ENCODE measurements around the gene ZNF442. TPM values are rescaled to one million over a fixed set of nuclear protein-coding genes. Genes with fewer than 3 reads are reported as not detected.
"Not testable (repeated sequence)": the region's sequence is repeated elsewhere in the genome, so short reads cannot be mapped to it uniquely, and the experiment has no call there.

The ZNF442 gene
- total RNA-seq, 1 donor from 2014 or later, result 4.3 TPM

- Mint-ChIP-seq H3K4me1 (no peaks in the 10 kb centered on the region), H3K4me3 (no peak overlapping the region), H3K9me3 (peaks cover 53% of the 10 kb centered on the region), H3K27me3 (ENCODE audit: low read depth) (no peaks in the 10 kb centered on the region), H3K27ac (no peak overlapping the region), H3K36me3 (peaks cover 41% of the 10 kb centered on the region)
- DNase-seq (ENCODE audit: low spot score in 2 of 2, unreplicated experiment in 2 of 2), result no peak
- TF ChIP-seq, protein P1, sequence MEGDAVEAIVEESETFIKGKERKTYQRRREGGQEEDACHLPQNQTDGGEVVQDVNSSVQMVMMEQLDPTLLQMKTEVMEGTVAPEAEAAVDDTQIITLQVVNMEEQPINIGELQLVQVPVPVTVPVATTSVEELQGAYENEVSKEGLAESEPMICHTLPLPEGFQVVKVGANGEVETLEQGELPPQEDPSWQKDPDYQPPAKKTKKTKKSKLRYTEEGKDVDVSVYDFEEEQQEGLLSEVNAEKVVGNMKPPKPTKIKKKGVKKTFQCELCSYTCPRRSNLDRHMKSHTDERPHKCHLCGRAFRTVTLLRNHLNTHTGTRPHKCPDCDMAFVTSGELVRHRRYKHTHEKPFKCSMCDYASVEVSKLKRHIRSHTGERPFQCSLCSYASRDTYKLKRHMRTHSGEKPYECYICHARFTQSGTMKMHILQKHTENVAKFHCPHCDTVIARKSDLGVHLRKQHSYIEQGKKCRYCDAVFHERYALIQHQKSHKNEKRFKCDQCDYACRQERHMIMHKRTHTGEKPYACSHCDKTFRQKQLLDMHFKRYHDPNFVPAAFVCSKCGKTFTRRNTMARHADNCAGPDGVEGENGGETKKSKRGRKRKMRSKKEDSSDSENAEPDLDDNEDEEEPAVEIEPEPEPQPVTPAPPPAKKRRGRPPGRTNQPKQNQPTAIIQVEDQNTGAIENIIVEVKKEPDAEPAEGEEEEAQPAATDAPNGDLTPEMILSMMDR (IDR thresholded peaks at IDR 0.05; ENCODE audit: unreplicated experiment), result no peak
Observed at GRCh38 chr19:12380444-12380737, 14.9 kb upstream of the ZNF442 start.

GRCh38 chr19:12379732-12380443, 14.4 kb upstream of the ZNF442 start:
- no peak overlapping the region for H3K27ac Mint-ChIP-seq
- peaks cover 56% of the 10 kb centered on the region for H3K9me3 Mint-ChIP-seq
- H3K27me3 Mint-ChIP-seq (ENCODE audit: low read depth), result no peaks in the 10 kb centered on the region
- H3K36me3 Mint-ChIP-seq, result peaks cover 43% of the 10 kb centered on the region
- TF ChIP-seq, protein P1 (IDR thresholded peaks at IDR 0.05; ENCODE audit: unreplicated experiment), result no peak
- DNase-seq (ENCODE audit: low spot score in 2 of 2, unreplicated experiment in 2 of 2), result no peak
- H3K4me3 Mint-ChIP-seq, result no peak overlapping the region
- H3K4me1 Mint-ChIP-seq, result no peaks in the 10 kb centered on the region

DNA sequence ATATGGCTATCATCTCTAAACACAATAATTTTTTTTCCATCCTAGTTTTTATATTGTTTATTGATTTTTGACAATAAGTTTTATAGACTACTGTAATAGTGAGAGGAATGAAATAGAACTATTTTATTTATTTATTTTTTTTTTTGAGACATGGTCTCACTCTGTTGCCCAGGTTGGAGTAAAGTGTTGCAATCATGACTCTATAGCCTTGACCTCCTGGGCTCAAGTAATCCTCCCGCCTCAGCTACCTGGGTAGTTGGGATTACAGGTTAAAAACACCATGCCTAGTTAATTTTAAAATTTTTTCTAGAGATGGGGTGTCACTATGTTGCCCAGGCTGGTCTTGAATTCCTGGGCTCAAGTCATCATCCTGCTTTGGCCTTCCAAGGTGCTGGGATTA, 8.5 kb upstream of the ZNF442 start:
- DNase-seq (ENCODE audit: low spot score in 2 of 2, unreplicated experiment in 2 of 2), result no peak
- TF ChIP-seq, protein P1 (IDR thresholded peaks at IDR 0.05; ENCODE audit: unreplicated experiment), result no peak
- no peaks in the 10 kb centered on the region for H3K27me3 Mint-ChIP-seq (ENCODE audit: low read depth)
- peaks cover 36% of the 10 kb centered on the region for H3K9me3 Mint-ChIP-seq
- no peak overlapping the region for H3K4me3 Mint-ChIP-seq
- H3K27ac Mint-ChIP-seq, result no peak overlapping the region
- peaks cover 17% of the 10 kb centered on the region for H3K36me3 Mint-ChIP-seq
- H3K4me1 Mint-ChIP-seq, result no peaks in the 10 kb centered on the region

- no peaks in the 10 kb centered on the region for H3K27me3 Mint-ChIP-seq (ENCODE audit: low read depth)
- TF ChIP-seq, protein P1 (IDR thresholded peaks at IDR 0.05; ENCODE audit: unreplicated experiment), result no peak
- H3K9me3 Mint-ChIP-seq, result peaks cover 11% of the 10 kb centered on the region
- H3K4me1 Mint-ChIP-seq, result peaks cover 16% of the 10 kb centered on the region
- H3K27ac Mint-ChIP-seq, result peak overlapping the region; percentile 92
- DNase-seq (ENCODE audit: low spot score in 2 of 2, unreplicated experiment in 2 of 2), result no peak
- peak overlapping the region; percentile 95 for H3K4me3 Mint-ChIP-seq
- peaks cover 11% of the 10 kb centered on the region for H3K36me3 Mint-ChIP-seq
Observed at GRCh38 chr19:12364391-12365235, 870 bp downstream of the ZNF442 start.

- H3K4me3 Mint-ChIP-seq; H3K27me3 Mint-ChIP-seq (ENCODE audit: low read depth); H3K27ac Mint-ChIP-seq; DNase-seq (ENCODE audit: low spot score in 2 of 2, unreplicated experiment in 2 of 2): not testable (repeated sequence)
- peaks cover 12% of the 10 kb centered on the region for H3K9me3 Mint-ChIP-seq
- H3K4me1 Mint-ChIP-seq, result peaks cover 16% of the 10 kb centered on the region
- H3K36me3 Mint-ChIP-seq, result peaks cover 11% of the 10 kb centered on the region
Observed at GRCh38 chr19:12362236-12362635, 3.2 kb downstream of the ZNF442 start.

GRCh38 chr19:12353375-12353774, 12.1 kb downstream of the ZNF442 start:
- DNase-seq (ENCODE audit: low spot score in 2 of 2, unreplicated experiment in 2 of 2), result no peak
- Mint-ChIP-seq H3K9me3 (peaks cover 60% of the 10 kb centered on the region), H3K36me3 (peaks cover 57% of the 10 kb centered on the region), H3K4me1 (no peaks in the 10 kb centered on the region), H3K27ac (no peak overlapping the region), H3K27me3 (ENCODE audit: low read depth) (no peaks in the 10 kb centered on the region), H3K4me3 (no peak overlapping the region)
- TF ChIP-seq, protein P1 (IDR thresholded peaks at IDR 0.05; ENCODE audit: unreplicated experiment), result no peak

Measured in mesothelial cell of epicardium (in vitro differentiated cells).